Panc1 (cell line): ENCODE results near the gene ST6GALNAC1. TPM values are rescaled to one million over a fixed set of nuclear protein-coding genes. Genes with fewer than 3 reads are reported as not detected.

Experiments
- ATAC-seq: fragments of 200-7000 bp; cut with Tn5 transposase; 2 replicates; pipeline ENCODE4 v1.9.1; 2020; ENCODE audit warnings: mild to moderate bottlenecking, moderate library complexity
- BruUV-seq: library from RNA; stranded (reverse); fragments of 400-500 nt; replicated peaks from 2 replicates; lab custom pipeline; 2021; lab: Mats Ljungman, UMichigan
- CTCF ChIA-PET: fragments of 300-600 bp; sonication (Branson Sonifier 250); formaldehyde crosslinking; loops from one replicate; lab custom pipeline; 2022; ENCODE audit warnings: antibody characterized with exemption; lab: Charles Lee
- POLR2A ChIA-PET: fragments of 300-600 bp; sonication (Branson Sonifier 250); formaldehyde crosslinking; loops from one replicate; lab custom pipeline; 2022; ENCODE audit warnings: antibody characterized with exemption; lab: Charles Lee
- DNase-seq: peaks from one replicate; pipeline ENCODE4 v3.0.0-alpha.2; 2010; ENCODE audit warnings: low read depth, low spot score
- H3K27ac ChIP-seq: 2 replicates; pipeline ENCODE4 v1.5.1; 2011; ENCODE audit warnings: mild to moderate bottlenecking, low read length, inconsistent platforms
- H3K27me3 ChIP-seq: fragments of 200-500 bp; sonication (Bioruptor generic); 2 replicates; pipeline ENCODE4 v1.6.0; 2014; ENCODE audit warnings: low read length, inconsistent platforms; ENCODE audit not compliant: control insufficient read depth, insufficient read depth
- H3K36me3 ChIP-seq: fragments of 200-500 bp; sonication (Bioruptor generic); 2 replicates; pipeline ENCODE4 v1.5.1; 2014; ENCODE audit warnings: inconsistent platforms, mild to moderate bottlenecking, low read length, moderate library complexity; ENCODE audit not compliant: control insufficient read depth, insufficient read depth
- H3K4me1 ChIP-seq: 2 replicates; pipeline ENCODE4 v1.5.1; 2011; ENCODE audit warnings: inconsistent platforms, mild to moderate bottlenecking, low read length, moderate library complexity; ENCODE audit not compliant: control insufficient read depth, insufficient read depth
- H3K4me3 ChIP-seq, 2 experiments: 2 replicates each; pipeline ENCODE4 v1.5.1; 2011 to 2012; ENCODE audit warnings: low read depth in 2 of 2, low read length in 2 of 2, mild to moderate bottlenecking in 2 of 2, inconsistent platforms in 1 of 2, moderate library complexity in 1 of 2
- H3K9me3 ChIP-seq: fragments of 200-500 bp; sonication (Bioruptor generic); 2 replicates; pipeline ENCODE4 v1.5.1; 2014; ENCODE audit warnings: low read depth, mild to moderate bottlenecking, inconsistent platforms, low read length, moderate library complexity; ENCODE audit not compliant: control insufficient read depth, insufficient read depth
- POLR2AphosphoS5 ChIP-seq: IDR thresholded peaks from 2 replicates; pipeline ENCODE4 v1.6.1; 2012; ENCODE audit warnings: mild to moderate bottlenecking, low read depth, low read length, moderate library complexity
- SIN3A ChIP-seq: IDR thresholded peaks from 2 replicates; pipeline ENCODE4 v1.6.1; 2012; ENCODE audit warnings: low read depth, mild to moderate bottlenecking, low read length, moderate library complexity, borderline replicate concordance; ENCODE audit not compliant: insufficient read depth
- TCF7L2 ChIP-seq: IDR thresholded peaks from 2 replicates; pipeline ENCODE4 v1.6.1; 2011; ENCODE audit warnings: mild to moderate bottlenecking, low read depth, low read length, inconsistent platforms
- in situ Hi-C: cut with HindIII; loops from 2 replicates; pipeline ENCODE4 v1.10.0; 2016; ENCODE audit warnings: low sequenced_read_pairs, low pct_unique_long_range_greater_than_20kb
- intact Hi-C: fragments of 100-400 bp; cut with micrococcal nuclease; formaldehyde crosslinking; loops from one replicate; pipeline ENCODE4 v1.10.0; 2022; ENCODE audit not compliant: unreplicated experiment
- total RNA-seq: library from RNA; stranded (reverse); gene quantifications from one replicate; pipeline ENCODE4 v1.2.1, GENCODE V29; 2021; ENCODE audit not compliant: unreplicated experiment
- TF ChIP-seq, protein P1 (sequence below), 2 experiments: IDR thresholded peaks; 2 replicates each; pipeline ENCODE4 v1.6.1; 2011 to 2012; ENCODE audit warnings: low read depth in 2 of 2, control low read depth in 1 of 2, low read length in 1 of 2, mild to moderate bottlenecking in 1 of 2, moderate library complexity in 1 of 2; ENCODE audit not compliant: insufficient read depth in 1 of 2
- TF ChIP-seq, protein P2 (sequence below): fragments of 450-650 bp; IDR thresholded peaks from 2 replicates; pipeline ENCODE4 v1.5.1; 2017; ENCODE audit warnings: mild to moderate bottlenecking

Gene ST6GALNAC1
- total RNA-seq, 1 experiment from 2014 or later, result 0.15 TPM

- Histone ChIP-seq H3K27ac (no peak overlapping the region), H3K9me3 (no peaks in the 10 kb centered on the region), H3K27me3 (no peaks in the 10 kb centered on the region), H3K4me1 (peaks cover 22% of the 10 kb centered on the region), H3K4me3 (no peak overlapping the region), H3K36me3 (no peaks in the 10 kb centered on the region)
- TF ChIP-seq, protein P1, sequence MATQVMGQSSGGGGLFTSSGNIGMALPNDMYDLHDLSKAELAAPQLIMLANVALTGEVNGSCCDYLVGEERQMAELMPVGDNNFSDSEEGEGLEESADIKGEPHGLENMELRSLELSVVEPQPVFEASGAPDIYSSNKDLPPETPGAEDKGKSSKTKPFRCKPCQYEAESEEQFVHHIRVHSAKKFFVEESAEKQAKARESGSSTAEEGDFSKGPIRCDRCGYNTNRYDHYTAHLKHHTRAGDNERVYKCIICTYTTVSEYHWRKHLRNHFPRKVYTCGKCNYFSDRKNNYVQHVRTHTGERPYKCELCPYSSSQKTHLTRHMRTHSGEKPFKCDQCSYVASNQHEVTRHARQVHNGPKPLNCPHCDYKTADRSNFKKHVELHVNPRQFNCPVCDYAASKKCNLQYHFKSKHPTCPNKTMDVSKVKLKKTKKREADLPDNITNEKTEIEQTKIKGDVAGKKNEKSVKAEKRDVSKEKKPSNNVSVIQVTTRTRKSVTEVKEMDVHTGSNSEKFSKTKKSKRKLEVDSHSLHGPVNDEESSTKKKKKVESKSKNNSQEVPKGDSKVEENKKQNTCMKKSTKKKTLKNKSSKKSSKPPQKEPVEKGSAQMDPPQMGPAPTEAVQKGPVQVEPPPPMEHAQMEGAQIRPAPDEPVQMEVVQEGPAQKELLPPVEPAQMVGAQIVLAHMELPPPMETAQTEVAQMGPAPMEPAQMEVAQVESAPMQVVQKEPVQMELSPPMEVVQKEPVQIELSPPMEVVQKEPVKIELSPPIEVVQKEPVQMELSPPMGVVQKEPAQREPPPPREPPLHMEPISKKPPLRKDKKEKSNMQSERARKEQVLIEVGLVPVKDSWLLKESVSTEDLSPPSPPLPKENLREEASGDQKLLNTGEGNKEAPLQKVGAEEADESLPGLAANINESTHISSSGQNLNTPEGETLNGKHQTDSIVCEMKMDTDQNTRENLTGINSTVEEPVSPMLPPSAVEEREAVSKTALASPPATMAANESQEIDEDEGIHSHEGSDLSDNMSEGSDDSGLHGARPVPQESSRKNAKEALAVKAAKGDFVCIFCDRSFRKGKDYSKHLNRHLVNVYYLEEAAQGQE (IDR thresholded peaks at IDR 0.05; ENCODE audit: insufficient read depth in 1 of 2, low read depth in 2 of 2, low read length in 1 of 2), result no peak
- TF ChIP-seq SIN3A, result no peak
- TF ChIP-seq, protein P2, sequence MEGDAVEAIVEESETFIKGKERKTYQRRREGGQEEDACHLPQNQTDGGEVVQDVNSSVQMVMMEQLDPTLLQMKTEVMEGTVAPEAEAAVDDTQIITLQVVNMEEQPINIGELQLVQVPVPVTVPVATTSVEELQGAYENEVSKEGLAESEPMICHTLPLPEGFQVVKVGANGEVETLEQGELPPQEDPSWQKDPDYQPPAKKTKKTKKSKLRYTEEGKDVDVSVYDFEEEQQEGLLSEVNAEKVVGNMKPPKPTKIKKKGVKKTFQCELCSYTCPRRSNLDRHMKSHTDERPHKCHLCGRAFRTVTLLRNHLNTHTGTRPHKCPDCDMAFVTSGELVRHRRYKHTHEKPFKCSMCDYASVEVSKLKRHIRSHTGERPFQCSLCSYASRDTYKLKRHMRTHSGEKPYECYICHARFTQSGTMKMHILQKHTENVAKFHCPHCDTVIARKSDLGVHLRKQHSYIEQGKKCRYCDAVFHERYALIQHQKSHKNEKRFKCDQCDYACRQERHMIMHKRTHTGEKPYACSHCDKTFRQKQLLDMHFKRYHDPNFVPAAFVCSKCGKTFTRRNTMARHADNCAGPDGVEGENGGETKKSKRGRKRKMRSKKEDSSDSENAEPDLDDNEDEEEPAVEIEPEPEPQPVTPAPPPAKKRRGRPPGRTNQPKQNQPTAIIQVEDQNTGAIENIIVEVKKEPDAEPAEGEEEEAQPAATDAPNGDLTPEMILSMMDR, result no peak
- TF ChIP-seq POLR2AphosphoS5, result no peak
- no peak for TF ChIP-seq TCF7L2
- BruUV-seq, result no TSS peak
- CTCF ChIA-PET, result no interaction called here
- ATAC-seq (no peak), DNase-seq (no peak)
- in situ Hi-C loops (no loop called here), intact Hi-C loops (no loop called here)
- POLR2A ChIA-PET, result no interaction called here
Measured at GRCh38 chr17:76685366-76685765, 41.8 kb upstream of the ST6GALNAC1 start.

DNA sequence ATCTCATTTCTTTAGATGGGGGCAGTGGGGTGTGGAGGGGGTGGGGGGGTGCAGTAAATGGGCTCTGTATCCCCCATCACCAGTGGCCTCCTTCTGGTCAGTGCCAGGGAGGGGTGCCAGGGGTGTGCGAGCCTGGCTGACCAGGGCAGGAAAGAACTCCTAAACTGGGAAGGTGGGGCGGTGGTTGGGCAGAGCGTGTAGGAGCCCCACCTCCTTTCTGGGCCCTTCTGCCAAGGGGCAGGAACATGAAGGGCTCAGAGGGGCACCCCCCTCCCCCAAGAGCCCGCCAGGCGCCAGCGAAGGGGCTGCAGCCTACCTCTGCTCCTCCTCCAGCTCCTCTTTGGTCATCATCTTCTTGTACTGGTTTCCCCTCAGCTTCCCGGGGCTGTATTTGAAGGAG is 41.2 kb upstream of the ST6GALNAC1 start:
- TF ChIP-seq SIN3A, result no peak
- TF ChIP-seq, protein P2, result no peak
- TF ChIP-seq TCF7L2, result no peak
- no peak for TF ChIP-seq POLR2AphosphoS5
- TF ChIP-seq, protein P1 (IDR thresholded peaks at IDR 0.05; ENCODE audit: insufficient read depth in 1 of 2, low read depth in 2 of 2, low read length in 1 of 2), result no peak
- intact Hi-C loops (no loop called here), in situ Hi-C loops (no loop called here)
- Histone ChIP-seq H3K36me3 (no peaks in the 10 kb centered on the region), H3K27me3 (no peaks in the 10 kb centered on the region), H3K27ac (no peak overlapping the region), H3K4me1 (peaks cover 22% of the 10 kb centered on the region), H3K9me3 (no peaks in the 10 kb centered on the region), H3K4me3 (no peak overlapping the region)
- no peak for ATAC-seq
- DNase-seq, result no peak
- ChIA-PET POLR2A (no interaction called here), CTCF (interaction anchor here (1.2 kb wide), 1 partner anchor 25 kb away, joined by 3 read pairs; no protein-coding TSS in a partner anchor)
- no TSS peak for BruUV-seq
